Muscle layer of duodenum (tissue), 2 donors: ENCODE results near the gene OLIG1.

ENCODE experiments used
- H3K27ac ChIP-seq: one replicate; pipeline ENCODE4 v1.7.0; 2013; ENCODE audit warnings: mild to moderate bottlenecking, low read length
- H3K27me3 ChIP-seq: one replicate; pipeline ENCODE4 v1.7.0; 2013; ENCODE audit warnings: low read depth, mild to moderate bottlenecking, control low read depth, low read length
- H3K36me3 ChIP-seq, 2 donors: one replicate each; pipeline ENCODE4 v1.7.0; 2013; ENCODE audit warnings: low read length in 2 of 2, control low read depth in 1 of 2, mild to moderate bottlenecking in 1 of 2; ENCODE audit not compliant: insufficient read depth in 2 of 2, control insufficient read depth in 1 of 2
- H3K4me1 ChIP-seq, 2 donors: one replicate each; pipeline ENCODE4 v1.7.0; 2013; ENCODE audit warnings: low read length in 2 of 2, mild to moderate bottlenecking in 2 of 2, control low read depth in 1 of 2, moderate library complexity in 1 of 2; ENCODE audit not compliant: insufficient read depth in 2 of 2, control insufficient read depth in 1 of 2
- H3K4me3 ChIP-seq, 2 donors: one replicate each; pipeline ENCODE4 v1.7.0; 2013; ENCODE audit warnings: low read length in 2 of 2, low read depth in 1 of 2, mild to moderate bottlenecking in 1 of 2
- H3K9me3 ChIP-seq, 2 donors: one replicate each; pipeline ENCODE4 v1.7.0; 2013; ENCODE audit warnings: low read length in 2 of 2, control low read depth in 1 of 2, mild to moderate bottlenecking in 1 of 2; ENCODE audit not compliant: control insufficient read depth in 1 of 2
- donor health status: healthy.

OLIG1 gene

GRCh38 chr21:33076600-33077329, 6.8 kb downstream of the OLIG1 start:
- Histone ChIP-seq H3K27me3 (peaks cover 24% of the 10 kb centered on the region), H3K36me3 (no peaks in the 10 kb centered on the region), H3K9me3 (no peaks in the 10 kb centered on the region)

GRCh38 chr21:33078907-33079582, 9.1 kb downstream of the OLIG1 start:
- H3K9me3 ChIP-seq = no peaks in the 10 kb centered on the region
- H3K27ac ChIP-seq = no peak overlapping the region
- peaks cover 19% of the 10 kb centered on the region for H3K27me3 ChIP-seq
- no peaks in the 10 kb centered on the region for H3K4me1 ChIP-seq
- H3K36me3 ChIP-seq = no peaks in the 10 kb centered on the region
- no peak overlapping the region for H3K4me3 ChIP-seq

More at GRCh38 chr21:33076600-33077329, 6.8 kb downstream of the OLIG1 start:
- no peak overlapping the region for H3K27ac ChIP-seq
- H3K4me1 ChIP-seq = peaks cover 0 to 4% of the 10 kb centered on the region in 2 donors
- H3K4me3 ChIP-seq = no peak overlapping the region

GRCh38 chr21:33080376-33080775, 10.4 kb downstream of the OLIG1 start:
- no peaks in the 10 kb centered on the region for H3K4me1 ChIP-seq
- H3K36me3 ChIP-seq = no peaks in the 10 kb centered on the region
- H3K27me3 ChIP-seq = peaks cover 19% of the 10 kb centered on the region
- H3K9me3 ChIP-seq = no peaks in the 10 kb centered on the region
- no peak overlapping the region for H3K27ac ChIP-seq
- H3K4me3 ChIP-seq = no peak overlapping the region

- peaks cover 15% of the 10 kb centered on the region for H3K27me3 ChIP-seq
- H3K4me1 ChIP-seq = no peaks in the 10 kb centered on the region
- no peak overlapping the region for H3K27ac ChIP-seq
- H3K9me3 ChIP-seq = no peaks in the 10 kb centered on the region
- no peaks in the 10 kb centered on the region for H3K36me3 ChIP-seq
- H3K4me3 ChIP-seq = no peak overlapping the region
Observed at GRCh38 chr21:33080776-33081175, 10.8 kb downstream of the OLIG1 start.

GRCh38 chr21:33088384-33088783, 18.4 kb downstream of the OLIG1 start:
- H3K9me3 ChIP-seq = no peaks in the 10 kb centered on the region
- H3K27me3 ChIP-seq = no peaks in the 10 kb centered on the region
- no peak overlapping the region for H3K27ac ChIP-seq
- H3K4me1 ChIP-seq = no peaks in the 10 kb centered on the region
- no peaks in the 10 kb centered on the region for H3K36me3 ChIP-seq
- no peak overlapping the region for H3K4me3 ChIP-seq

GRCh38 chr21:33089395-33090119, 19.6 kb downstream of the OLIG1 start:
- Histone ChIP-seq H3K36me3 (no peaks in the 10 kb centered on the region), H3K27me3 (no peaks in the 10 kb centered on the region)

GRCh38 chr21:33096426-33096825, 26.5 kb downstream of the OLIG1 start:
- Histone ChIP-seq H3K36me3 (no peaks in the 10 kb centered on the region), H3K4me3 (no peak overlapping the region), H3K27me3 (no peaks in the 10 kb centered on the region), H3K4me1 (no peaks in the 10 kb centered on the region), H3K27ac (no peak overlapping the region), H3K9me3 (no peaks in the 10 kb centered on the region)

More at GRCh38 chr21:33089395-33090119, 19.6 kb downstream of the OLIG1 start:
- Histone ChIP-seq H3K4me3 (no peak overlapping the region), H3K4me1 (no peaks in the 10 kb centered on the region), H3K27ac (no peak overlapping the region), H3K9me3 (no peaks in the 10 kb centered on the region)

GRCh38 chr21:33099131-33099530, 29.2 kb downstream of the OLIG1 start:
- H3K27ac ChIP-seq = no peak overlapping the region
- H3K4me1 ChIP-seq = no peaks in the 10 kb centered on the region
- no peaks in the 10 kb centered on the region for H3K36me3 ChIP-seq
- H3K4me3 ChIP-seq = no peak overlapping the region
- no peaks in the 10 kb centered on the region for H3K27me3 ChIP-seq
- no peaks in the 10 kb centered on the region for H3K9me3 ChIP-seq

GRCh38 chr21:33101300-33101911, 31.5 kb downstream of the OLIG1 start:
- H3K4me3 ChIP-seq = no peak overlapping the region
- no peaks in the 10 kb centered on the region for H3K27me3 ChIP-seq
- no peaks in the 10 kb centered on the region for H3K36me3 ChIP-seq
- H3K4me1 ChIP-seq = no peaks in the 10 kb centered on the region
- H3K9me3 ChIP-seq = no peaks in the 10 kb centered on the region
- no peak overlapping the region for H3K27ac ChIP-seq

GRCh38 chr21:33105088-33105487, 35.1 kb downstream of the OLIG1 start:
- peaks cover 7% of the 10 kb centered on the region for H3K27me3 ChIP-seq
- H3K36me3 ChIP-seq = no peaks in the 10 kb centered on the region
- peaks cover 0 to 7% of the 10 kb centered on the region in 2 donors for H3K4me1 ChIP-seq
- H3K4me3 ChIP-seq = no peak overlapping the region
- no peak overlapping the region for H3K27ac ChIP-seq
- H3K9me3 ChIP-seq = no peaks in the 10 kb centered on the region

- peaks cover 14% of the 10 kb centered on the region for H3K27me3 ChIP-seq
- no peak overlapping the region for H3K27ac ChIP-seq
- H3K4me3 ChIP-seq = no peak overlapping the region
- no peaks in the 10 kb centered on the region for H3K9me3 ChIP-seq
- no peaks in the 10 kb centered on the region for H3K36me3 ChIP-seq
- H3K4me1 ChIP-seq = peaks cover 0 to 7% of the 10 kb centered on the region in 2 donors
Observed at GRCh38 chr21:33108228-33108627, 38.3 kb downstream of the OLIG1 start.
